Endothelial cell (in vitro differentiated cells): ENCODE data around the gene VIT. TPM values are rescaled to one million over a fixed set of nuclear protein-coding genes. Genes with fewer than 3 reads are reported as not detected.

ENCODE experiments used
- DNase-seq: peaks from one replicate; pipeline ENCODE4 v3.0.0; 2021; ENCODE audit warnings: low spot score
- H3K27ac Mint-ChIP-seq: one replicate; pipeline ENCODE4 v1.8.0; 2021; ENCODE audit warnings: mixed read lengths, inconsistent platforms; ENCODE audit not compliant: unreplicated experiment
- H3K27me3 Mint-ChIP-seq: one replicate; pipeline ENCODE4 v1.8.0; 2021; ENCODE audit warnings: mild to moderate bottlenecking, moderate library complexity, mixed read lengths, inconsistent platforms; ENCODE audit not compliant: unreplicated experiment
- H3K36me3 Mint-ChIP-seq: one replicate; pipeline ENCODE4 v1.8.0; 2021; ENCODE audit warnings: mild to moderate bottlenecking, low read depth, mixed read lengths, inconsistent platforms; ENCODE audit not compliant: unreplicated experiment
- H3K4me1 Mint-ChIP-seq: one replicate; pipeline ENCODE4 v1.8.0; 2021; ENCODE audit warnings: mild to moderate bottlenecking, mixed read lengths, inconsistent platforms; ENCODE audit not compliant: unreplicated experiment
- H3K4me3 Mint-ChIP-seq: one replicate; pipeline ENCODE4 v1.8.0; 2021; ENCODE audit warnings: mild to moderate bottlenecking, mixed read lengths, inconsistent platforms; ENCODE audit not compliant: unreplicated experiment
- H3K9me3 Mint-ChIP-seq: one replicate; pipeline ENCODE4 v1.8.0; 2021; ENCODE audit warnings: mixed read lengths, inconsistent platforms; ENCODE audit not compliant: unreplicated experiment
- total RNA-seq: library from RNA; stranded (reverse); fragmentation: NEBNext Ultra II Directional; extraction: Animal tissue kit (Norgen Biotek cat#: 25700); gene quantifications from one replicate; pipeline ENCODE4 v1.2.1, GENCODE V29; 2021; ENCODE audit not compliant: unreplicated experiment
- TF ChIP-seq, protein P1 (sequence below): fragments of 200-600 bp; sonication (generic); IDR thresholded peaks from one replicate; pipeline ENCODE4 v1.5.0; 2021; ENCODE audit warnings: antibody characterized with exemption; ENCODE audit not compliant: unreplicated experiment

The VIT gene
- total RNA-seq, 1 donor from 2014 or later = 3.6 TPM

DNA sequence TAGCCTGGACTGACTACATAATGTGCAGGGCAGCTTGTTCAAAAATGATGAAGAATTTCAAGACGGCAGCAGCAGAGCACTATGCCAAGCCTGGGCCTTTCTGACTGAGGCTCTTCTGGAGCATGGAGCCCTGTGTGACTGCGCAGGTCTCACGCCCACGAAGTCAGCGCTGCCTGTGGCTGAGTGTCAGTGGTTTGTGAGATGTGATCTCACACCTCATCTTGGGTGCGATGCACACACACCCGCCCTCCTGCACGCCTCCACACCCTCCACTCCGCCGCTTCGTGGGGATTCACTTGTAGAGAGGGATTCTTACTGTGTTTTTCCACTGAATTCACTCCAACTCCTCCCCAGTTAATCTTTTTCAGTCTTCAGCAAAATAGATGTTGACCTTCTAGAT is 103.9 kb downstream of the VIT start:
- Mint-ChIP-seq H3K4me3 (no peak overlapping the region), H3K27ac (no peak overlapping the region)

DNA sequence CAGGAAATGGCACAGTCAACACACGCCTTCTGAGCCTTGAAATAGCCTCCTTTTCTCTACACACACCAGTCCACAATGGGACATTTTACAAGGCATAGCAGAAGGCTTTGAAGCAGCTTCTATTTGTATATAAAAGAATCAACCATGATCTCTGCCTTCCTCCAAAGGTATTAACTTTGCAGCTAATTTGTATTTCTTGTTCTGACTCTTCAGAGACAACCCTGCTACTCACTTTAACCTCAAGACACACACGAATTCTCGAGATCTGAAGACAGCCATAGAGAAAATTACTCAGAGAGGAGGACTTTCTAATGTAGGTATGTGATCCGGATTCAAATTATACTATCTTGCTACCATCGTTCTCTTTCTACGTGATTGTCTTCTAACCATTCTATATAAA is 104.6 kb downstream of the VIT start:
- peaks cover 4% of the 10 kb centered on the region for H3K36me3 Mint-ChIP-seq
- no peak overlapping the region for H3K27ac Mint-ChIP-seq
- no peaks in the 10 kb centered on the region for H3K9me3 Mint-ChIP-seq
- H3K4me1 Mint-ChIP-seq = peaks cover 3% of the 10 kb centered on the region
- TF ChIP-seq, protein P1, sequence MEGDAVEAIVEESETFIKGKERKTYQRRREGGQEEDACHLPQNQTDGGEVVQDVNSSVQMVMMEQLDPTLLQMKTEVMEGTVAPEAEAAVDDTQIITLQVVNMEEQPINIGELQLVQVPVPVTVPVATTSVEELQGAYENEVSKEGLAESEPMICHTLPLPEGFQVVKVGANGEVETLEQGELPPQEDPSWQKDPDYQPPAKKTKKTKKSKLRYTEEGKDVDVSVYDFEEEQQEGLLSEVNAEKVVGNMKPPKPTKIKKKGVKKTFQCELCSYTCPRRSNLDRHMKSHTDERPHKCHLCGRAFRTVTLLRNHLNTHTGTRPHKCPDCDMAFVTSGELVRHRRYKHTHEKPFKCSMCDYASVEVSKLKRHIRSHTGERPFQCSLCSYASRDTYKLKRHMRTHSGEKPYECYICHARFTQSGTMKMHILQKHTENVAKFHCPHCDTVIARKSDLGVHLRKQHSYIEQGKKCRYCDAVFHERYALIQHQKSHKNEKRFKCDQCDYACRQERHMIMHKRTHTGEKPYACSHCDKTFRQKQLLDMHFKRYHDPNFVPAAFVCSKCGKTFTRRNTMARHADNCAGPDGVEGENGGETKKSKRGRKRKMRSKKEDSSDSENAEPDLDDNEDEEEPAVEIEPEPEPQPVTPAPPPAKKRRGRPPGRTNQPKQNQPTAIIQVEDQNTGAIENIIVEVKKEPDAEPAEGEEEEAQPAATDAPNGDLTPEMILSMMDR = no peak
- no peak for DNase-seq
- no peak overlapping the region for H3K4me3 Mint-ChIP-seq
- H3K27me3 Mint-ChIP-seq = peaks cover 6% of the 10 kb centered on the region

More for the DNA sequence above, 103.9 kb downstream of the VIT start:
- TF ChIP-seq, protein P1 = no peak
- peaks cover 4% of the 10 kb centered on the region for H3K36me3 Mint-ChIP-seq
- no peak for DNase-seq
- H3K9me3 Mint-ChIP-seq = no peaks in the 10 kb centered on the region
- H3K4me1 Mint-ChIP-seq = peaks cover 3% of the 10 kb centered on the region
- H3K27me3 Mint-ChIP-seq = peaks cover 4% of the 10 kb centered on the region

DNA sequence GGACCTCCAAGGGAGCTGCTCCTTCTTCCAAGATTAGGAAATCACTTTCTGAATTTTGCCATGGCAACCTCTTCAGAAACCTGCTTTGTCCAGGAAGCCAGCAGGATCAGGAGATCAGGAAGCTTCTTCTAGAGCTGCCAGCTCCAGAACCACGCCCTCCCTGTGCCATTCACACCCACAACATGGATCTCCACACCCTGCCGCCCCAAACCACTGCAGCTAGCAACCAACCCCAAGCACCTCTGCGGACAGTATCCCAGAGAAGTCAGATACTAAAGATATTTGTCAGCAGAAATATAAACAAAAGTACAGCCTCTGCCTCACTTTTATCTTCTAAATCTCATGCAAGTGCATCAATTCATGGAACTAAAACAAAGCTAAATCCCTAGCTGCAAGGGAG is 106.4 kb downstream of the VIT start:
- H3K27me3 Mint-ChIP-seq = peaks cover 8% of the 10 kb centered on the region
- no peak overlapping the region for H3K27ac Mint-ChIP-seq
- no peaks in the 10 kb centered on the region for H3K9me3 Mint-ChIP-seq
- H3K4me1 Mint-ChIP-seq = no peaks in the 10 kb centered on the region
- no peak overlapping the region for H3K4me3 Mint-ChIP-seq
- no peak for DNase-seq
- peaks cover 4% of the 10 kb centered on the region for H3K36me3 Mint-ChIP-seq
- TF ChIP-seq, protein P1 = no peak

DNA sequence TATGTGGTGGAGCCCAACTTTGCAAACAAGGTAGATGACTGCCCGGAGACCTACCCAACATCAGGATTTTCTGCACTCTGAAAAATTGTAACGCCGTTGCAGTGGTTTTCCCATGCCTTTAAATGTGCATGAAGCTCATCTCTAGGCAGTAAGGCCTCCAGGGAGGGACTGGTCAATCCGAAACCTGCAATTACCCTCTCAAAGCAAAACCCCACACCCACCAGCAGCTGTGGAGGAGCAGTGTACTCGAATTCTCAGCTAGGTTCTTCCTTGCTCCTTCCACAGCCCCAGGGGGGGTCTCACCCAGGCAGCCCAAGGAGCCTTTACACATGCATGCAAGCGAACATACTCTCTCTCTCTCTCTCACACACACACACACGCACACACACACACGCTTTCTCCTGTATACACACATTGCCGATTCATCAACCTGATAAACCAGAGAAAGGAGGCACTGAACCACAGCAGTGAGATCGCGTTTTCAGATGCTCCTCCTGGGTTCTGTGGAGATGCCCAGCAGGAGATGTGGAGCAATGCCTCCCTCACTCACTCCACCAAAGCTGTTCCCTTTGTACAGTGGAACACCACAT is 109.2 kb downstream of the VIT start:
- Mint-ChIP-seq H3K36me3 (peaks cover 4% of the 10 kb centered on the region), H3K27ac (no peak overlapping the region), H3K9me3 (no peaks in the 10 kb centered on the region), H3K4me3 (no peak overlapping the region), H3K4me1 (no peaks in the 10 kb centered on the region), H3K27me3 (peaks cover 8% of the 10 kb centered on the region)
- TF ChIP-seq, protein P1 = no peak
- DNase-seq = no peak

DNA sequence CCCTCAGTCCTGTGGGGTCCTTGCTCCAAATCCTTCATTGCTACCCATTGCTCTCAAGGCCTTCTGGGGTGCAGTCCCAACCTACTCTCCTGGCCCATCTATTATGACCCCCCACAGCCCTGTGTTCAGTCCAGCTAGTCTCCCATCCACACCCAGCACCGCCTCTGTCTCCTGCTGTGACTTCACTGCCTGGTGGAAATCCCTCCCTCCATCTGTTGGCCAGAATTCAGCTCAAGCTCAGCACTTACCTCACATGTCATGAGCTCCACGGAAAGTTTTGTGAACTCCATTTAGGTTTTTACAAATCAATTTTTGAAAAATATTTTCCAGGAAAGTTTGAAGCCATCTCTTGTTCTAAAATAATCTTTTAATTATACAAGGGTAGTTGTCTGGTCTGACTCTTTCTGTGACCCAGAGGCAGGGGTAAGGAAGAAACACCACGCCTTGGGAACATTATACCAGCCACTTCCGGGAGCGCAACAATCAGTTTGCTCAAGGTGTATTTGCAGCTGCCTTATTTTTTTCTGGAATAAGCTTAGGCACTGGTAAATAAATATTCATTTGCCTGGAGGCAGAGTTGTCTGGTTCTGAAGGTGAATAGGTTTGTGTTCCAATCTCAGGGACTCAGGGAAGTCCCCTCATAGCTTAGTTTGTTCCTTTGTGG is 110.8 kb downstream of the VIT start:
- H3K4me3 Mint-ChIP-seq = no peak overlapping the region
- no peak overlapping the region for H3K27ac Mint-ChIP-seq
- H3K9me3 Mint-ChIP-seq = no peaks in the 10 kb centered on the region
- peaks cover 8% of the 10 kb centered on the region for H3K27me3 Mint-ChIP-seq
- no peak for DNase-seq
- no peaks in the 10 kb centered on the region for H3K36me3 Mint-ChIP-seq
- H3K4me1 Mint-ChIP-seq = no peaks in the 10 kb centered on the region
- TF ChIP-seq, protein P1 = no peak
